Epidermal melanocyte (primary cell): ENCODE data around the gene KRTAP5-4.
"Not testable (repeated sequence)": the region's sequence is repeated elsewhere in the genome, so short reads cannot be mapped to it uniquely, and the experiment has no call there.

ENCODE experiments used
- DNase-seq: peaks from one replicate; pipeline ENCODE4 v3.0.0; 2011; ENCODE audit warnings: low spot score; ENCODE audit not compliant: insufficient read length

KRTAP5-4 gene

GRCh38 chr11:1652771-1653540 is 31.0 kb upstream of the KRTAP5-4 start:
- DNase-seq: peak; percentile 91

- no peak for DNase-seq
Observed at GRCh38 chr11:1652442-1652770, 30.5 kb upstream of the KRTAP5-4 start.

- DNase-seq: no peak
Observed at GRCh38 chr11:1652026-1652425, 30.1 kb upstream of the KRTAP5-4 start.

- no peak for DNase-seq
Observed at GRCh38 chr11:1651411-1651980, 29.6 kb upstream of the KRTAP5-4 start.

GRCh38 chr11:1650918-1651262 is 29.0 kb upstream of the KRTAP5-4 start:
- no peak for DNase-seq

GRCh38 chr11:1650034-1650917 is 28.3 kb upstream of the KRTAP5-4 start:
- DNase-seq: no peak

GRCh38 chr11:1648653-1649420 is 26.9 kb upstream of the KRTAP5-4 start:
- DNase-seq: no peak

GRCh38 chr11:1647901-1648652 is 26.1 kb upstream of the KRTAP5-4 start:
- no peak for DNase-seq

GRCh38 chr11:1646540-1646939 is 24.6 kb upstream of the KRTAP5-4 start:
- not testable (repeated sequence) for DNase-seq

- no peak for DNase-seq
Observed at GRCh38 chr11:1645357-1645821, 23.5 kb upstream of the KRTAP5-4 start.

- no peak for DNase-seq
Observed at GRCh38 chr11:1644601-1645356, 22.8 kb upstream of the KRTAP5-4 start.

GRCh38 chr11:1643146-1643690 is 21.3 kb upstream of the KRTAP5-4 start:
- no peak for DNase-seq

GRCh38 chr11:1642288-1643145 is 20.6 kb upstream of the KRTAP5-4 start:
- DNase-seq: no peak

GRCh38 chr11:1641096-1641495 is 19.2 kb upstream of the KRTAP5-4 start:
- DNase-seq: no peak

- DNase-seq: peak; percentile 59
Observed at GRCh38 chr11:1640076-1640946, 18.4 kb upstream of the KRTAP5-4 start.

- DNase-seq: no peak
Observed at GRCh38 chr11:1639666-1640065, 17.7 kb upstream of the KRTAP5-4 start.

GRCh38 chr11:1639102-1639620 is 17.2 kb upstream of the KRTAP5-4 start:
- DNase-seq: no peak

GRCh38 chr11:1638344-1638743 is 16.4 kb upstream of the KRTAP5-4 start:
- DNase-seq: no peak
